Fibroblast of lung (primary cell): ENCODE measurements around the gene ROBO2. TPM values are rescaled to one million over a fixed set of nuclear protein-coding genes. Genes with fewer than 3 reads are reported as not detected.

ENCODE experiments used
- DNase-seq, 2 donors: peaks; one replicate each; pipeline versions ENCODE4 v3.0.0 to v3.0.0-alpha.2; 2010; ENCODE audit warnings: low read depth in 2 of 2
- H2AFZ ChIP-seq: 2 replicates; pipeline ENCODE4 v1.5.1; 2012; ENCODE audit warnings: low read length, control low read depth, inconsistent platforms
- H3K27ac ChIP-seq: 2 replicates; pipeline ENCODE4 v1.5.1; 2011; ENCODE audit warnings: low read length, control low read depth; ENCODE audit not compliant: insufficient read depth
- H3K27me3 ChIP-seq: 2 replicates; pipeline ENCODE4 v1.5.1; 2011; ENCODE audit warnings: mild to moderate bottlenecking, low read length; ENCODE audit not compliant: control insufficient read depth, insufficient read depth
- H3K36me3 ChIP-seq: 2 replicates; pipeline ENCODE4 v1.5.1; 2011; ENCODE audit warnings: low read length; ENCODE audit not compliant: control insufficient read depth, insufficient read depth
- H3K4me1 ChIP-seq: 2 replicates; pipeline ENCODE4 v1.5.1; 2011; ENCODE audit warnings: low read length; ENCODE audit not compliant: control insufficient read depth, insufficient read depth; ENCODE audit errors: extremely low read depth
- H3K4me2 ChIP-seq: 2 replicates; pipeline ENCODE4 v1.5.1; 2011; ENCODE audit warnings: low read length, control low read depth; ENCODE audit not compliant: insufficient read depth; ENCODE audit errors: extremely low read depth
- H3K4me3 ChIP-seq, 4 experiments: fragments of 200-600 bp in 1 of 4; sonication (generic) in 1 of 4; replicated peaks in 1 of 4; 2 replicates each; pipeline ENCODE4 v1.5.1; 2011 to 2016; ENCODE audit warnings: low read length in 4 of 4, low read depth in 3 of 4, mild to moderate bottlenecking in 3 of 4, control low read depth in 2 of 4, inconsistent platforms in 1 of 4, mixed read lengths in 1 of 4; ENCODE audit not compliant: insufficient read depth in 1 of 4; ENCODE audit errors: control extremely low read depth in 1 of 4
- H3K79me2 ChIP-seq: 2 replicates; pipeline ENCODE4 v1.5.1; 2012; ENCODE audit warnings: mild to moderate bottlenecking, low read length, inconsistent platforms; ENCODE audit not compliant: control insufficient read depth, insufficient read depth
- H3K9ac ChIP-seq: 2 replicates; pipeline ENCODE4 v1.5.1; 2011; ENCODE audit warnings: mild to moderate bottlenecking, low read length, control low read depth; ENCODE audit not compliant: insufficient read depth
- H3K9me3 ChIP-seq: 2 replicates; pipeline ENCODE4 v1.5.1; 2012; ENCODE audit warnings: low read depth, low read length; ENCODE audit not compliant: control insufficient read depth, insufficient read depth
- H4K20me1 ChIP-seq: 2 replicates; pipeline ENCODE4 v1.5.1; 2011; ENCODE audit warnings: low read length; ENCODE audit not compliant: control insufficient read depth, insufficient read depth; ENCODE audit errors: extremely low read depth
- CTCF ChIP-seq, 2 donors: IDR thresholded peaks in 1 of 2; conservative IDR thresholded peaks in 1 of 2; 1 replicate in 1 of 2; 2 replicates in 1 of 2; pipeline ENCODE4 v1.5.1; 2011 to 2012; ENCODE audit warnings: low read length in 2 of 2, control low read depth in 1 of 2, inconsistent platforms in 1 of 2, low read depth in 1 of 2, mild to moderate bottlenecking in 1 of 2
- EZH2 ChIP-seq: IDR thresholded peaks from 2 replicates; pipeline ENCODE4 v1.5.1; 2012; ENCODE audit warnings: low read length, control low read depth, mild to moderate bottlenecking; ENCODE audit errors: missing control alignments
- polyA plus RNA-seq, 2 donors: library from polyadenylated mRNA; depleted of rRNA in 1 of 2; stranded (reverse) in 1 of 2; unstranded in 1 of 2; fragments of >200 nt; gene quantifications; 2 replicates each; pipeline ENCODE4 v1.2.1, GENCODE V29; 2011 to 2012; ENCODE audit warnings: missing spikeins in 1 of 2
- total RNA-seq: library from RNA; depleted of rRNA; stranded (reverse); fragments of >200 nt; gene quantifications from 2 replicates; pipeline ENCODE4 v1.2.1, GENCODE V29; 2014

ROBO2 gene
- total and polyA plus RNA-seq, 2 donors (not counting 1 experiment from before 2014, with no cell fraction given) = 0.83 to 1.5 TPM

GRCh38 chr3:76991165-76991564 is 48.7 kb upstream of the ROBO2 start:
- H2AFZ ChIP-seq = no peak overlapping the region
- H3K27me3 ChIP-seq = no peaks in the 10 kb centered on the region
- H3K9ac ChIP-seq = no peak overlapping the region
- no peaks in the 10 kb centered on the region for H4K20me1 ChIP-seq
- no peaks in the 10 kb centered on the region for H3K79me2 ChIP-seq
- no peaks in the 10 kb centered on the region for H3K4me1 ChIP-seq
- H3K4me2 ChIP-seq = no peak overlapping the region
- no peaks in the 10 kb centered on the region for H3K36me3 ChIP-seq
- H3K9me3 ChIP-seq = no peaks in the 10 kb centered on the region
- TF ChIP-seq CTCF (conservative IDR thresholded peaks at IDR 0.05 in 1 of 2, IDR thresholded peaks at IDR 0.05 in 1 of 2; ENCODE audit: low read depth in 1 of 2, low read length in 2 of 2) = no peak
- no peak overlapping the region for H3K27ac ChIP-seq
- DNase-seq = peak in 1 of 2 donors; percentile 26
- no peak overlapping the region for H3K4me3 ChIP-seq

DNA sequence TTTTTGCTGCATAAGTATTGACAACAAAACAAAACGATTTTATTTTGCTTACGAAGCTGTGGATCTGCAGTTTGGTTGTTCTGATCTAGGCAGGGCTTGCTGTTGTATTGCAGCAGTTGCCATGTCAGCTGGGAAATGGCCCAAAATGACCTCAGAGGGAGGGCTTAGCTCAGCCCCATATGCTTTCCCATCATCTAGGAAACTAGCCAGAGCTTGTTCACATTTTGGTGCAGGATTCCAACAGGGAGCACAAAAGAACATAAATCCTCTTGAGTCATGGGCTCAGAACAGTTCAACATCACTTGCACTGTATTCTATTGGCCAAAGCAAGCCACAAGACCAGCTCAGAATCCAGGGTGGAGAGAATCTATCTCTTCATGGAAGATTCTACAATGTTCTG is 42.2 kb upstream of the ROBO2 start:
- no peak overlapping the region for H3K4me3 ChIP-seq
- no peak overlapping the region for H3K27ac ChIP-seq
- H3K9me3 ChIP-seq = no peaks in the 10 kb centered on the region
- H2AFZ ChIP-seq = no peak overlapping the region
- H3K79me2 ChIP-seq = no peaks in the 10 kb centered on the region
- peak; percentile 9 to 96 for DNase-seq
- no peak overlapping the region for H3K9ac ChIP-seq
- no peaks in the 10 kb centered on the region for H3K36me3 ChIP-seq
- no peaks in the 10 kb centered on the region for H3K27me3 ChIP-seq
- H4K20me1 ChIP-seq = no peaks in the 10 kb centered on the region
- TF ChIP-seq CTCF (conservative IDR thresholded peaks at IDR 0.05 in 1 of 2, IDR thresholded peaks at IDR 0.05 in 1 of 2; ENCODE audit: low read depth in 1 of 2, low read length in 2 of 2) = no peak
- TF ChIP-seq EZH2 = no peak
- no peak overlapping the region for H3K4me2 ChIP-seq
- H3K4me1 ChIP-seq = no peaks in the 10 kb centered on the region

- Histone ChIP-seq H3K9ac (no peak overlapping the region), H3K27ac (no peak overlapping the region), H3K9me3 (no peaks in the 10 kb centered on the region), H4K20me1 (no peaks in the 10 kb centered on the region), H2AFZ (no peak overlapping the region), H3K79me2 (no peaks in the 10 kb centered on the region), H3K4me3 (no peak overlapping the region), H3K4me1 (no peaks in the 10 kb centered on the region), H3K27me3 (no peaks in the 10 kb centered on the region), H3K4me2 (no peak overlapping the region), H3K36me3 (no peaks in the 10 kb centered on the region)
- TF ChIP-seq CTCF (conservative IDR thresholded peaks at IDR 0.05 in 1 of 2, IDR thresholded peaks at IDR 0.05 in 1 of 2; ENCODE audit: low read depth in 1 of 2, low read length in 2 of 2) = no peak
- TF ChIP-seq EZH2 = no peak
- no peak for DNase-seq
Measured at GRCh38 chr3:76998555-76998954, 41.3 kb upstream of the ROBO2 start.
